HepG2 (cell line): ENCODE data around the gene PSPH. TPM values are rescaled to one million over a fixed set of nuclear protein-coding genes. Genes with fewer than 3 reads are reported as not detected.

Source experiments
- CCAR2 ChIP-seq: fragments of 200-400 bp; formaldehyde crosslinking; optimal IDR thresholded peaks from 2 replicates; pipeline ENCODE3; 2018; ENCODE audit warnings: low read depth, mild to moderate bottlenecking, low read length, moderate library complexity
- DPF2 ChIP-seq: sonication (generic); formaldehyde crosslinking; IDR thresholded peaks from 2 replicates; pipeline ENCODE4 v1.4.0; 2020; ENCODE audit warnings: mild to moderate bottlenecking, low read depth, missing genetic modification reagents, borderline replicate concordance
- GATAD2A ChIP-seq: IDR thresholded peaks from 2 replicates; pipeline ENCODE4 v1.6.1; 2016
- KDM2A ChIP-seq: sonication (generic); formaldehyde crosslinking; IDR thresholded peaks from 2 replicates; pipeline ENCODE4 v1.4.0; 2020; ENCODE audit warnings: low read depth, missing genetic modification reagents, borderline replicate concordance
- KIAA2018 ChIP-seq: sonication (generic); formaldehyde crosslinking; IDR thresholded peaks from 2 replicates; pipeline ENCODE4 v1.5.0; 2020; ENCODE audit warnings: mild to moderate bottlenecking, missing genetic modification reagents, borderline replicate concordance
- RXRB ChIP-seq: IDR thresholded peaks from 2 replicates; pipeline ENCODE4 v1.6.1; 2016; ENCODE audit warnings: borderline replicate concordance, missing genetic modification reagents, missing compliant biosample characterization
- SATB2 ChIP-seq: sonication (generic); formaldehyde crosslinking; IDR thresholded peaks from 2 replicates; pipeline ENCODE4 v1.5.0; 2020; ENCODE audit warnings: missing genetic modification reagents
- ZNF251 ChIP-seq: sonication (generic); formaldehyde crosslinking; IDR thresholded peaks from 2 replicates; pipeline ENCODE4 v1.9.0; 2021; ENCODE audit warnings: mild to moderate bottlenecking, missing genetic modification reagents
- ZNF331 ChIP-seq: sonication (generic); formaldehyde crosslinking; IDR thresholded peaks from 2 replicates; pipeline ENCODE4 v1.4.0; 2020; ENCODE audit warnings: missing genetic modification reagents
- ZNF354B ChIP-seq: sonication (generic); formaldehyde crosslinking; IDR thresholded peaks from 2 replicates; pipeline ENCODE4 v1.8.0; 2022; ENCODE audit warnings: mild to moderate bottlenecking, missing genetic modification reagents
- polyA plus RNA-seq, 8 experiments: library from polyadenylated mRNA; depleted of rRNA in 3 of 8; stranded (reverse) in 7 of 8; unstranded in 1 of 8; fragments of >200 nt; fragmentation: Illumina TruSeq in 4 of 8; extraction: Trizol in 4 of 8; gene quantifications; 2 replicates each; pipeline versions ENCODE4 v1.2.1 to v1.2.3, GENCODE V29; 2011 to 2016; ENCODE audit warnings: low read depth in 4 of 8, missing spikeins in 1 of 8, mixed read lengths in 1 of 8; ENCODE audit not compliant: insufficient read depth in 1 of 8
- total RNA-seq, 5 experiments: library from RNA; depleted of rRNA; stranded (reverse); fragments of >200 nt; fragmentation: Illumina TruSeq; extraction: Trizol; gene quantifications; 2 replicates each; pipeline ENCODE4 v1.2.3, GENCODE V29; 2016; ENCODE audit warnings: low read depth in 1 of 5
- TF ChIP-seq, protein P1 (sequence below): sonication (generic); formaldehyde crosslinking; conservative IDR thresholded peaks from 2 replicates; pipeline ENCODE4 v1.8.0; 2022; ENCODE audit warnings: low read depth, missing genetic modification reagents
- TF ChIP-seq, protein P2 (sequence below): sonication (generic); formaldehyde crosslinking; IDR thresholded peaks from 2 replicates; pipeline ENCODE4 v1.4.0; 2020; ENCODE audit warnings: missing genetic modification reagents

PSPH gene
- total and polyA plus RNA-seq, 2 of the 13 experiments (the other 11 are each of a cell fraction or from before 2014, with no cell fraction given), result 85.5 to 124 TPM

DNA sequence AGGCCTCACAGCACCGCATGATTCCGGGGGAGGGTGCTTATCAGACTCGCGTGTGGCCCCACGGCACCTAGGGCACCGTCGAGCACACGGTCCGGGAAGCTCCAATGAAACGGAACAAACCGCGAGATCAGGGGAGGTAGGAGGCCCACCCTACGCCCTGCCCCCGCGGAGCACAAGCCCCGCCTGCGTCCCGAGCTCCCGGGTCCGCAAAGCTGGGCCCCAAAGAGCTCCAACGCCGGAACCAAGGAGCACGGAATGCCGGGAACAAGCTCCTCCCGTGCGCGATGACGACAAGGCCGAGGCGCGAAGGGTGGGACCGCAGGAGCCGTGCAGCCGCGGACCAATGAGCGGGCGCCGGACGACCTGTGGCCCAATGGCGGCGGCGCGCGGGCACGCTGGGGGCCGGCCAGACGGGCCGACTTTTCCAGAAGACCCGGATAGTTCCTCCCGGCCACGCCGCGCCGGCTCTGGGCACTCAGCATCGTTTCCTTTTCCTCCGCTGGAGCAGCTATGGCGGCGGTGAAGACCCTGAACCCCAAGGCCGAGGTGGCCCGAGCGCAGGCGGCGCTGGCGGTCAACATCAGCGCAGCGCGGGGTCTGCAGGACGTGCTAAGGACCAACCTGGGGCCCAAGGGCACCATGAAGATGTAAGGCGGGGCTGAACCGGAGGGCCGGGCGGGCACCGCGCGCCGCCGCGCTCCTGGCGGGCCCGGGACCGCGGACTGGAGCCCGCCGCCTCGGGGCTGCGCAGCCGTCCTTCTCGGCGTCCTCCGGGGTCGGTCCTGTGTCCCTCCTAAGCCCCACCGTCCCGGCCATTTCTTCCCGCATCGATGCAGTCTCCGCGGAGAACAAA, at the start of gene PSPH, which contains the start of gene CCT6A (continued):
- TF ChIP-seq, protein P1, sequence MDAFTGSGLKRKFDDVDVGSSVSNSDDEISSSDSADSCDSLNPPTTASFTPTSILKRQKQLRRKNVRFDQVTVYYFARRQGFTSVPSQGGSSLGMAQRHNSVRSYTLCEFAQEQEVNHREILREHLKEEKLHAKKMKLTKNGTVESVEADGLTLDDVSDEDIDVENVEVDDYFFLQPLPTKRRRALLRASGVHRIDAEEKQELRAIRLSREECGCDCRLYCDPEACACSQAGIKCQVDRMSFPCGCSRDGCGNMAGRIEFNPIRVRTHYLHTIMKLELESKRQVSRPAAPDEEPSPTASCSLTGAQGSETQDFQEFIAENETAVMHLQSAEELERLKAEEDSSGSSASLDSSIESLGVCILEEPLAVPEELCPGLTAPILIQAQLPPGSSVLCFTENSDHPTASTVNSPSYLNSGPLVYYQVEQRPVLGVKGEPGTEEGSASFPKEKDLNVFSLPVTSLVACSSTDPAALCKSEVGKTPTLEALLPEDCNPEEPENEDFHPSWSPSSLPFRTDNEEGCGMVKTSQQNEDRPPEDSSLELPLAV (CRISPR knock-in tag), result no peak
- TF ChIP-seq KDM2A (CRISPR knock-in tag) (peak; percentile 91), ZNF331 (CRISPR knock-in tag) (peak; percentile 61; the same call in 1 of the 2 replicates), SATB2 (CRISPR knock-in tag) (no peak; the same call in 1 of the 2 replicates), ZNF354B (CRISPR knock-in tag) (no peak), GATAD2A (CRISPR knock-in tag) (peak; percentile 62), ZNF251 (no peak), DPF2 (CRISPR knock-in tag) (no peak), CCAR2 (no peak), KIAA2018 (CRISPR knock-in tag) (no peak; the same call in 1 of the 2 replicates), RXRB (CRISPR knock-in tag) (peak; percentile 56; the same call in 1 of the 2 replicates)
- TF ChIP-seq, protein P2, sequence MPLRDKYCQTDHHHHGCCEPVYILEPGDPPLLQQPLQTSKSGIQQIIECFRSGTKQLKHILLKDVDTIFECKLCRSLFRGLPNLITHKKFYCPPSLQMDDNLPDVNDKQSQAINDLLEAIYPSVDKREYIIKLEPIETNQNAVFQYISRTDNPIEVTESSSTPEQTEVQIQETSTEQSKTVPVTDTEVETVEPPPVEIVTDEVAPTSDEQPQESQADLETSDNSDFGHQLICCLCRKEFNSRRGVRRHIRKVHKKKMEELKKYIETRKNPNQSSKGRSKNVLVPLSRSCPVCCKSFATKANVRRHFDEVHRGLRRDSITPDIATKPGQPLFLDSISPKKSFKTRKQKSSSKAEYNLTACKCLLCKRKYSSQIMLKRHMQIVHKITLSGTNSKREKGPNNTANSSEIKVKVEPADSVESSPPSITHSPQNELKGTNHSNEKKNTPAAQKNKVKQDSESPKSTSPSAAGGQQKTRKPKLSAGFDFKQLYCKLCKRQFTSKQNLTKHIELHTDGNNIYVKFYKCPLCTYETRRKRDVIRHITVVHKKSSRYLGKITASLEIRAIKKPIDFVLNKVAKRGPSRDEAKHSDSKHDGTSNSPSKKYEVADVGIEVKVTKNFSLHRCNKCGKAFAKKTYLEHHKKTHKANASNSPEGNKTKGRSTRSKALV (CRISPR knock-in tag), result no peak
